Measurements from ENCODE around the gene TANK. TPM values are rescaled to one million over a fixed set of nuclear protein-coding genes. Genes with fewer than 3 reads are reported as not detected.

The TANK gene
- total RNA-seq, 4 donors from 2014 or later, result 94.2 to 178 (median 141) TPM

DNA sequence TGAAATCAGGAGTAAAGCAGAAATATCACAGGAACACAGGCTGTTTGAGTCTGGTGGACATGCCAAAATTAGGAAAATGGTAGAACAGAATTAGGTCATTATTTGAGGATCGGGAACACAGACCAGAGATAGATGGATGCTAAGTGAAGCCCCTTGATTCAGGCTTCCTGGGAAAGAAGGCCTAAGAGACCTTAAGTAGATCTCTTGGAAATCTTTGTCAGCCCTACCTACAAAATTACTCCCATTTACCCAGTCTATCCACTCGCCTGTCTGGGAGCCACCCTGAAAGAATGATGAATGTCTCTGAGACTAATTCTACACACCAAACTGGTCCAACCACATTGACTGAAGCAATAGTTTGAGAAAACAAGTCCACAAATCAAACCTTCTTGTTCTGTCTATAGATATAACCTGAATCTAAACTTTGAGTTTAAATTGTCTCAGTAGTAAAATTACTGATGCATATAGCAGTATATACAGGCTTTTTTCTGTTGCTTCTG lies 36.6 kb upstream of the TANK start:
- TF ChIP-seq, protein P1, sequence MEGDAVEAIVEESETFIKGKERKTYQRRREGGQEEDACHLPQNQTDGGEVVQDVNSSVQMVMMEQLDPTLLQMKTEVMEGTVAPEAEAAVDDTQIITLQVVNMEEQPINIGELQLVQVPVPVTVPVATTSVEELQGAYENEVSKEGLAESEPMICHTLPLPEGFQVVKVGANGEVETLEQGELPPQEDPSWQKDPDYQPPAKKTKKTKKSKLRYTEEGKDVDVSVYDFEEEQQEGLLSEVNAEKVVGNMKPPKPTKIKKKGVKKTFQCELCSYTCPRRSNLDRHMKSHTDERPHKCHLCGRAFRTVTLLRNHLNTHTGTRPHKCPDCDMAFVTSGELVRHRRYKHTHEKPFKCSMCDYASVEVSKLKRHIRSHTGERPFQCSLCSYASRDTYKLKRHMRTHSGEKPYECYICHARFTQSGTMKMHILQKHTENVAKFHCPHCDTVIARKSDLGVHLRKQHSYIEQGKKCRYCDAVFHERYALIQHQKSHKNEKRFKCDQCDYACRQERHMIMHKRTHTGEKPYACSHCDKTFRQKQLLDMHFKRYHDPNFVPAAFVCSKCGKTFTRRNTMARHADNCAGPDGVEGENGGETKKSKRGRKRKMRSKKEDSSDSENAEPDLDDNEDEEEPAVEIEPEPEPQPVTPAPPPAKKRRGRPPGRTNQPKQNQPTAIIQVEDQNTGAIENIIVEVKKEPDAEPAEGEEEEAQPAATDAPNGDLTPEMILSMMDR (IDR thresholded peaks at IDR 0.05; ENCODE audit: low read depth), result no peak

DNA sequence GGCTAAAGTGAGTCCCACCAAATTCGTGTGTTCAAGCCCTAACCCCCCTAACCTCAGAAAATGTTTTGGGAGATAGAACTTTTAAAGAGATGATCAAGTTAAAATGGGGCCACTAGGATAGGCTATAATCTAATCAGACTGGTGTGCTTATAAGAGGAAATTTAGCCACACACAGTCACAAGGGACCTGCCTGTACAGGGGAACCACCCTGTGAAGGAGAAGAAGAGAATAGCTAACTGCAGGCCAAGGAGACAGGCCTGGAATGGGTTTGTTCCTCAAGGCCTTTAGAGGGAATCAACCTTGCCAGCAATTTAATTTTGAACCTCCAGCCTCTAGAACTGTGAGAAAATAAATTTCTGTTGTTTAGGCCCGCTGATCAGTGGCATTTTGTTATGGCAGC lies 36.0 kb upstream of the TANK start:
- TF ChIP-seq, protein P1 (IDR thresholded peaks at IDR 0.05; ENCODE audit: low read depth), result no peak

DNA sequence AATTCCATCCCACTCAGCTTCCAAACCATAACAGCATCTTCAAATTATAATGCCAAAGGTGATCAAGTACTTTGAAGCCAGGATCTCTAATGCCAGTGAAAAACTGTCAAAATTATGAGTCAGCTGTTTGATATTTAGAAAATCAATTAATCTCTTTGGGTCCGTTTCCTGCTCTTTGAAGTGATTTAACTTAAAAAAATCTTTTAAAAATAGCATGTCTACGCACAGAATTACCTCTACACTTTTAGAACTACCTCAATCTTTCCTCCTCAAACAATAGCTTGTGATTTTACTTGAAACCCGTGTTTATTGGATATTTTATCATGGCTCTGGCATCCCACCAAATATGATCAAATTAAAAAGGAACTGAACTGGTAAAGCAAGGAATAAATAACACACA lies 31.3 kb upstream of the TANK start:
- TF ChIP-seq, protein P1 (IDR thresholded peaks at IDR 0.05; ENCODE audit: low read depth), result no peak

DNA sequence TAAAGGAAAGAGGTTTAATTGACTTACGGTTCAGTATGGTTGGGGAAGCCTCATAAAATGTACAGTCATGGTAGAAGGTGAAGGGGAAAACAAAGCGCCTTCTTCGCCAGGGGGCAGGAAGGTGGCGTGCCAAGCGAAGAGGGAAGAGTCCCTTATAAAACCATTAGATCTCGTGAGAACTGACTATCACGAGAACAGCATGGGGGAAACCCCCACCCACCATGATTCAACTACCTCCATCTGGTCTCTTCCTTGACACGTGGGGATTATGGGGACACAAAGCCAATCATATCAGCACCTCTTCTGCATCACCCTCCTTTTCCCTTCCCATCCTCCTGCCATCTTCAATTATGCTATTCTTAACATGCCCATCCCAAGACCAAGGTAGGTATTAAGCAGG lies 29.9 kb upstream of the TANK start:
- TF ChIP-seq, protein P1 (IDR thresholded peaks at IDR 0.05; ENCODE audit: low read depth), result no peak

DNA sequence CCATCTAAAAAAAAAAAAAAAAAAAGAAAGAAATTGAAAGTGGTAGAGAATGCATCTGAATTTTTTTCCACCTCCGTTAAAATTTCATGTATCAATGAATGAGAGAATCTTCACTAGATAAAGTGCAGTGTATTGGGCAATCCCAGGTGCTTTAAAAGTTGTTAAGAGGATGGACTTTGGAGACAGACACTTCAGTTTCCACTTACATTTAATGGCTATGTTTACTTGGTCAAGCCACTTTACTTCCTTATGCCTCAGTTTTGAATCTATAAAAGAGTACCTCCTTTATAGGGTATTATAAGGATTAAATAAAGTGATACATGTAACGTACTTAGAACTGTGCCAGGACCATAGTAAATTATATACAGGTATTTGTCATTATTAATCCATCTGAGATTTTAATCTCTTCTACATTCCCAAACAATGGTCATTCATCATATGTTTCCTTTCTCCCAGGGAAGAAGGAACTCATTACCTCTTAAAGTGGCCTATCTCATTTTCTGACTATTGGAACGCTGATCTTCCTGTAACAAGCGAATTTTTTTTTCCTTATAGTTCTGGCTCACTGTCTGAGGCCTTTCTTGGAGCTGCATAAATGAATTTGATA lies 29.1 kb upstream of the TANK start:
- TF ChIP-seq, protein P1 (IDR thresholded peaks at IDR 0.05; ENCODE audit: low read depth), result no peak

DNA sequence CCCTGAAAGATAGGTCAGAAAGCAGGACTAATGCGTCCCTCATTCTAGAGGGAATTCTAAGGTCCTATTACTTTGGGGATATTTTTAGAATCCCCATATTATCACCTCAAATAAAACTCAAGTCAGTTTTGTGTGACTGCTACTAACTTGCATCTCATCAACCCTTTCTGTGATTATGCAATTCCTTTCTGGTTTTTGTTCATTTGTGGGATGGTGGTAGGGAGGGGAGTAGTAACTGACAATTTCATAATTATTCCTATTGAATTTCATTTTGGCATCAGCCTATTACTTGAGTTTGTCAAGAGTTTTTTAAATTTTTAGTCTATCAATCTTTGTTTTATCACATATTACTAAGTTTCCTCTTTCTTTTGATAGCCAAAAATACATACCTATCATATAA lies 28.4 kb upstream of the TANK start:
- TF ChIP-seq, protein P1 (IDR thresholded peaks at IDR 0.05; ENCODE audit: low read depth), result no peak

DNA sequence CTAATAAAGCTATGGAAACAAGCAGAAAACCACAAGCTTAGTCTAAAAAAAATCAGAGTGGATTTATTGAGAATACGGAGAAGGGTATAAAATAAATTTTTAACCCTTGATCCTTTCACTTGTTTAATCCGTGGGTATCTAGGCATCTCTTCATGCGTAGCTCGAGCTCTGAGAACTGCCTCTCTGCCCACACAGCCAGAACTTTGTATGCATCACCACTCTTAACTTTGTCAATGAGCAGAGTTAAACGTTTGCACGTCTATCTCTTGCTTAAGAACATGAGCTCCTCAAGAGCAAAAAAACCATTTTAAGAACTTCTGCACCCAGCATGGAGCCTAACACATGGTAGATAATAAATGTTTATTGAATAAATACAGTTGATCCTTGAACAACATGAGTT lies 26.9 kb upstream of the TANK start:
- TF ChIP-seq, protein P1 (IDR thresholded peaks at IDR 0.05; ENCODE audit: low read depth), result no peak

Measured in subcutaneous adipose tissue (tissue), 4 donors.